HepG2 (cell line): ENCODE measurements around the gene TANC2. TPM values are rescaled to one million over a fixed set of nuclear protein-coding genes. Genes with fewer than 3 reads are reported as not detected.

ENCODE experiments used
- ATAC-seq: fragments of 200-7000 bp; cut with Tn5 transposase; 3 replicates; pipeline ENCODE4 v1.9.1; 2020; ENCODE audit warnings: mild to moderate bottlenecking, moderate library complexity
- BruUV-seq: library from RNA; stranded (reverse); fragments of 400-500 nt; replicated peaks from 2 replicates; lab custom pipeline; 2021; lab: Mats Ljungman, UMichigan
- CTCF ChIA-PET: fragments of 300-600 bp; formaldehyde crosslinking; extraction: SDS; loops from one replicate; lab custom pipeline; 2021; ENCODE audit warnings: low total read pairs, inconsistent platforms, low intra/inter-chr PET ratio; lab: Yijun Ruan, JAX
- POLR2A ChIA-PET: fragments of 350-600 bp; sonication (Branson Sonifier 250); formaldehyde crosslinking; loops from one replicate; lab custom pipeline; 2020; ENCODE audit warnings: antibody characterized with exemption, inconsistent platforms; lab: Yijun Ruan, JAX
- DNase-seq: peaks from one replicate; pipeline ENCODE4 v3.0.0-alpha.2; 2015; ENCODE audit warnings: low spot score
- FAIRE-seq: peaks from 3 replicates; lab custom pipeline; 2011; peaks lifted over from hg19 to GRCh38; lab: Jason Lieb, UNC
- H2AFZ ChIP-seq: one replicate; pipeline ENCODE4 v1.6.1; 2011; ENCODE audit warnings: low read length, inconsistent platforms
- H3K27ac ChIP-seq: fragments of 300-600 bp; 3 replicates; pipeline ENCODE4 v1.8.0; 2011; ENCODE audit warnings: mixed run types, mild to moderate bottlenecking, mixed read lengths, low read length, inconsistent platforms; ENCODE audit not compliant: insufficient read depth; ENCODE audit errors: extremely low read length
- H3K27me3 ChIP-seq, 2 experiments: fragments of 200-600 bp in 1 of 2; 2 replicates in 1 of 2; 3 replicates in 1 of 2; pipeline versions ENCODE4 v1.6.0 to v1.8.0; 2011; ENCODE audit warnings: low read length in 2 of 2, mild to moderate bottlenecking in 2 of 2, moderate library complexity in 2 of 2, inconsistent platforms in 1 of 2; ENCODE audit not compliant: insufficient read depth in 2 of 2, control insufficient read depth in 1 of 2
- H3K36me3 ChIP-seq, 2 experiments: fragments of 200-600 bp in 1 of 2; replicated peaks in 1 of 2; 2 replicates in 1 of 2; 3 replicates in 1 of 2; pipeline versions ENCODE4 v1.5.1 to v1.8.0; 2011; ENCODE audit warnings: low read length in 2 of 2, inconsistent platforms in 1 of 2; ENCODE audit not compliant: insufficient read depth in 2 of 2, control insufficient read depth in 1 of 2
- H3K4me1 ChIP-seq: 2 replicates; pipeline ENCODE4 v1.5.1; 2012; ENCODE audit warnings: low read length, inconsistent platforms; ENCODE audit not compliant: insufficient read depth
- H3K4me2 ChIP-seq: 2 replicates; pipeline ENCODE4 v1.6.0; 2011; ENCODE audit warnings: low read depth, low read length, inconsistent platforms
- H3K4me3 ChIP-seq, 3 experiments: fragments of 200-600 bp in 1 of 3; sonication (generic), shearing (Covaris generic) in 1 of 3; replicated peaks in 1 of 3; 2 replicates each; pipeline ENCODE4 v1.5.1; 2011 to 2016; ENCODE audit warnings: low read length in 3 of 3, inconsistent platforms in 2 of 3, low read depth in 2 of 3, mild to moderate bottlenecking in 2 of 3, control low read depth in 1 of 3, mixed read lengths in 1 of 3; ENCODE audit not compliant: insufficient read depth in 1 of 3
- H3K79me2 ChIP-seq: one replicate; pipeline ENCODE4 v1.6.1; 2011; ENCODE audit warnings: low read length, inconsistent platforms; ENCODE audit not compliant: insufficient read depth
- H3K9ac ChIP-seq: 2 replicates; pipeline ENCODE4 v1.6.0; 2011; ENCODE audit warnings: mild to moderate bottlenecking, low read depth, low read length, inconsistent platforms; ENCODE audit not compliant: insufficient read depth
- H3K9me3 ChIP-seq: 2 replicates; pipeline ENCODE4 v1.5.1; 2012; ENCODE audit warnings: mild to moderate bottlenecking, low read length
- H4K20me1 ChIP-seq: 2 replicates; pipeline ENCODE4 v1.6.0; 2011; ENCODE audit warnings: inconsistent platforms, mild to moderate bottlenecking, low read length, moderate library complexity; ENCODE audit not compliant: insufficient read depth
- CTCF ChIP-seq: sonication (generic); formaldehyde crosslinking; IDR thresholded peaks from 2 replicates; pipeline ENCODE4 v1.5.0; 2020; ENCODE audit warnings: mild to moderate bottlenecking, missing genetic modification reagents, moderate library complexity
- MBNL3 ChIP-seq: fragments of 250-450 bp; sonication (Bioruptor Pico); conservative IDR thresholded peaks from 2 replicates; pipeline ENCODE4 v1.8.0; 2022; ENCODE audit warnings: mild to moderate bottlenecking, inconsistent platforms
- ZC3H13 ChIP-seq: sonication (generic); formaldehyde crosslinking; IDR thresholded peaks from 2 replicates; pipeline ENCODE4 v1.8.1; 2023; ENCODE audit warnings: mild to moderate bottlenecking, missing genetic modification reagents, moderate library complexity
- ZSCAN20 ChIP-seq: sonication (generic); formaldehyde crosslinking; IDR thresholded peaks from 2 replicates; pipeline ENCODE4 v1.4.0; 2020; ENCODE audit warnings: missing genetic modification reagents, mild to moderate bottlenecking, borderline replicate concordance
- WGBS: methylation state at CpG from one replicate; pipeline ENCODE4 v1.1.6; 2017; ENCODE audit warnings: low lambda C conversion rate; 5-methylcytosine and 5-hydroxymethylcytosine counted together
- in situ Hi-C: cut with HindIII; loops from 2 replicates; pipeline ENCODE4 v1.10.0; 2017; ENCODE audit warnings: low pct_unique_long_range_greater_than_20kb; ENCODE audit not compliant: extremely low pct_ligation_motif_present
- intact Hi-C: fragments of 100-400 bp; cut with micrococcal nuclease; formaldehyde crosslinking; loops from one replicate; pipeline ENCODE4 v1.10.0; 2022; ENCODE audit not compliant: unreplicated experiment
- polyA plus RNA-seq, 8 experiments: library from polyadenylated mRNA; depleted of rRNA in 3 of 8; stranded (reverse) in 7 of 8; unstranded in 1 of 8; fragments of >200 nt; fragmentation: Illumina TruSeq in 4 of 8; extraction: Trizol in 4 of 8; gene quantifications; 2 replicates each; pipeline versions ENCODE4 v1.2.1 to v1.2.3, GENCODE V29; 2011 to 2016; ENCODE audit warnings: low read depth in 4 of 8, missing spikeins in 1 of 8, mixed read lengths in 1 of 8; ENCODE audit not compliant: insufficient read depth in 1 of 8
- total RNA-seq, 5 experiments: library from RNA; depleted of rRNA; stranded (reverse); fragments of >200 nt; fragmentation: Illumina TruSeq; extraction: Trizol; gene quantifications; 2 replicates each; pipeline ENCODE4 v1.2.3, GENCODE V29; 2016; ENCODE audit warnings: low read depth in 1 of 5

The TANC2 gene
- total and polyA plus RNA-seq, 2 of the 13 experiments (the other 11 are each of a cell fraction or from before 2014, with no cell fraction given): 0.08 to 0.20 TPM

- Histone ChIP-seq H2AFZ (no peak overlapping the region), H3K36me3 (no peaks in the 10 kb centered on the region), H4K20me1 (no peaks in the 10 kb centered on the region), H3K79me2 (no peaks in the 10 kb centered on the region), H3K9me3 (peaks cover 21% of the 10 kb centered on the region), H3K9ac (no peak overlapping the region), H3K4me2 (no peak overlapping the region), H3K27me3 (peaks cover 2 to 4% of the 10 kb centered on the region in 2 experiments; a peak in 3 of 5 replicates), H3K27ac (no peak overlapping the region), H3K4me1 (no peaks in the 10 kb centered on the region), H3K4me3 (no peak overlapping the region)
- POLR2A ChIA-PET: no interaction called here
- DNase-seq: no peak
- intact Hi-C loops: no loop called here
- no TSS peak for BruUV-seq
- no peak for ATAC-seq
- FAIRE-seq: no peak
- in situ Hi-C loops: no loop called here
- TF ChIP-seq ZSCAN20 (CRISPR knock-in tag) (no peak), MBNL3 (no peak)
- TF ChIP-seq, all 625 proteins: peak for 0
- CTCF ChIA-PET: no interaction called here
- WGBS: 0% methylated on average over 2 of the region's 4 CpGs
Observed at GRCh38 chr17:62986549-62986948, 20.5 kb downstream of the TANC2 start.

- ATAC-seq: no peak; the same call in 2 of the 3 replicates
- CTCF ChIA-PET: no interaction called here
- no peaks in the 10 kb centered on the region for H3K4me1 ChIP-seq
Observed at GRCh38 chr17:62987136-62987535, 21.1 kb downstream of the TANC2 start.

More at GRCh38 chr17:62987136-62987535, 21.1 kb downstream of the TANC2 start:
- DNase-seq (no peak), FAIRE-seq (no peak)
- H2AFZ ChIP-seq: no peak overlapping the region
- WGBS: 11% methylated on average over 5 of the region's 7 CpGs
- BruUV-seq: no TSS peak
- no peak overlapping the region for H3K27ac ChIP-seq
- H3K9me3 ChIP-seq: peaks cover 21% of the 10 kb centered on the region
- peaks cover 2 to 4% of the 10 kb centered on the region in 2 experiments; a peak in 3 of 5 replicates for H3K27me3 ChIP-seq
- H4K20me1 ChIP-seq: no peaks in the 10 kb centered on the region
- H3K79me2 ChIP-seq: no peaks in the 10 kb centered on the region
- no peak overlapping the region for H3K9ac ChIP-seq
- intact Hi-C loops: no loop called here
- no peaks in the 10 kb centered on the region for H3K36me3 ChIP-seq
- H3K4me2 ChIP-seq: no peak overlapping the region
- TF ChIP-seq CTCF (peak; percentile 29; the same call in 1 of the 2 replicates), ZC3H13 (CRISPR knock-in tag) (no peak)
- POLR2A ChIA-PET: no interaction called here
- in situ Hi-C loops: no loop called here
- no peak overlapping the region for H3K4me3 ChIP-seq
